Gastrocnemius medialis (tissue), 4 donors: ENCODE data around the gene TOMM6.

ENCODE experiments used
- CTCF ChIP-seq, 5 experiments: fragments of 450-650 bp in 3 of 5; fragments of 200-600 bp in 2 of 5; sonication (generic) in 2 of 5; IDR thresholded peaks in 4 of 5; conservative IDR thresholded peaks in 1 of 5; 1 replicate in 4 of 5; 2 replicates in 1 of 5; pipeline ENCODE4 v1.5.1; 2016 to 2019; ENCODE audit warnings: antibody characterized with exemption in 5 of 5, mild to moderate bottlenecking in 3 of 5, moderate library complexity in 3 of 5
- POLR2A ChIP-seq, 2 donors: fragments of 450-650 bp; IDR thresholded peaks; one replicate each; pipeline ENCODE4 v1.6.1; 2017; ENCODE audit warnings: antibody characterized with exemption in 2 of 2, mild to moderate bottlenecking in 2 of 2, moderate library complexity in 2 of 2

- no peak for TF ChIP-seq CTCF (IDR thresholded peaks at IDR 0.05 in 4 of 5, conservative IDR thresholded peaks at IDR 0.05 in 1 of 5)
- TF ChIP-seq POLR2A (IDR thresholded peaks at IDR 0.05), result no peak
Measured at GRCh38 chr6:41818271-41819054, 31.0 kb downstream of the TOMM6 start.
